Motor neuron (in vitro differentiated cells): ENCODE data around the gene LRPAP1. TPM values are rescaled to one million over a fixed set of nuclear protein-coding genes. Genes with fewer than 3 reads are reported as not detected.

ENCODE experiments used
- ATAC-seq, 8 experiments: fragments of 200-7000 bp; cut with Tn5 transposase; replicated peaks in 6 of 8; 2 replicates each; pipeline ENCODE4 v1.8.0; 2021; ENCODE audit warnings: mild to moderate bottlenecking in 8 of 8, moderate library complexity in 8 of 8
- H3K27ac ChIP-seq, 2 donors: fragments of 250-450 bp; sonication (Bioruptor Pico); 2 replicates each; pipeline ENCODE4 v1.9.0; 2021; ENCODE audit warnings: antibody characterized with exemption in 2 of 2, mild to moderate bottlenecking in 2 of 2, moderate library complexity in 1 of 2
- H3K4me1 ChIP-seq, 2 donors: fragments of 250-450 bp; sonication (Bioruptor Pico); replicated peaks in 1 of 2; 2 replicates each; pipeline ENCODE4 v1.6.1; 2021; ENCODE audit warnings: antibody characterized with exemption in 2 of 2, mild to moderate bottlenecking in 2 of 2, moderate library complexity in 1 of 2
- H3K4me3 ChIP-seq, 5 donors: fragments of 250-450 bp; sonication (Bioruptor Pico); 2 replicates each; pipeline ENCODE4 v1.9.0; 2021; ENCODE audit warnings: antibody characterized with exemption in 5 of 5, mild to moderate bottlenecking in 5 of 5, moderate library complexity in 4 of 5
- WGBS, 10 experiments: fragments of 450-650 bp; shearing (Covaris generic); methylation state at CpG; one replicate each; pipeline ENCODE4 v1.0.0; 2022; 5-methylcytosine and 5-hydroxymethylcytosine counted together
- in situ Hi-C, 9 experiments: fragments of 400-800 bp; cut with MboI; loops; one replicate each; pipeline ENCODE4 v1.15.0; 2021; ENCODE audit warnings: low sequenced_read_pairs in 9 of 9, low pct_unique_long_range_greater_than_20kb in 2 of 9; ENCODE audit not compliant: unreplicated experiment in 9 of 9
- total RNA-seq, 8 experiments: library from RNA; unstranded; fragments of 300-600 nt; gene quantifications; 2 replicates each; pipeline versions ENCODE4 v1.2.3 to v1.2.4, GENCODE V29; 2022

Gene LRPAP1
- total RNA-seq, 8 experiments from 2014 or later: 49.8 to 389 (median 96.9) TPM

GRCh38 chr4:3525532-3526430 lies 6.4 kb downstream of the LRPAP1 start:
- peaks cover 6 to 7% of the 10 kb centered on the region in 2 donors for H3K4me1 ChIP-seq
- WGBS, 10 experiments: 0 to 100% (median 90%) methylated on average over 1 to 6 of the region's 33 CpGs; no CpG with 5 or more reads in 3 of the 10 experiments
- ATAC-seq: no peak
- no peak overlapping the region for H3K4me3 ChIP-seq
- in situ Hi-C loops: no loop called here
- H3K27ac ChIP-seq: no peak overlapping the region

- Histone ChIP-seq H3K4me3 (no peak overlapping the region), H3K27ac (no peak overlapping the region), H3K4me1 (no peaks in the 10 kb centered on the region)
- no peak for ATAC-seq
- in situ Hi-C loops: no loop called here
- WGBS, 10 experiments: 56 to 89% (median 80%) methylated on average over 3 to 13 of the region's 19 CpGs; no CpG with 5 or more reads in 5 of the 10 experiments
Measured at GRCh38 chr4:3524920-3525319, 7.3 kb downstream of the LRPAP1 start.

GRCh38 chr4:3524349-3524748 lies 7.9 kb downstream of the LRPAP1 start:
- Histone ChIP-seq H3K4me3 (no peak overlapping the region), H3K27ac (no peak overlapping the region), H3K4me1 (no peaks in the 10 kb centered on the region)
- 70 to 100% (median 93%) methylated on average over 1 to 5 of the region's 8 CpGs; no CpG with 5 or more reads in 7 of the 10 experiments for WGBS, 10 experiments
- no peak for ATAC-seq
- in situ Hi-C loops: no loop called here

- no peaks in the 10 kb centered on the region for H3K4me1 ChIP-seq
- no peak for ATAC-seq
- no peak overlapping the region for H3K4me3 ChIP-seq
- no peak overlapping the region for H3K27ac ChIP-seq
- 62 to 100% (median 93%) methylated on average over 1 to 8 of the region's 24 CpGs; no CpG with 5 or more reads in 4 of the 10 experiments for WGBS, 10 experiments
- in situ Hi-C loops: no loop called here
Measured at GRCh38 chr4:3523628-3524221, 8.5 kb downstream of the LRPAP1 start.

GRCh38 chr4:3523146-3523627 lies 9.0 kb downstream of the LRPAP1 start:
- ATAC-seq: no peak
- Histone ChIP-seq H3K4me1 (no peaks in the 10 kb centered on the region), H3K27ac (no peak overlapping the region), H3K4me3 (no peak overlapping the region)
- in situ Hi-C loops: no loop called here
- 87 to 100% (median 100%) methylated on average over 2 to 5 of the region's 10 CpGs; no CpG with 5 or more reads in 5 of the 10 experiments for WGBS, 10 experiments

- ATAC-seq: no peak
- in situ Hi-C loops: no loop called here
- Histone ChIP-seq H3K4me1 (no peaks in the 10 kb centered on the region), H3K4me3 (no peak overlapping the region), H3K27ac (no peak overlapping the region)
- no CpG with 5 or more reads among the region's 19 CpGs for WGBS, 10 experiments
Measured at GRCh38 chr4:3522651-3523050, 9.6 kb downstream of the LRPAP1 start.

- WGBS, 10 experiments: 62 to 100% methylated on average over 1 to 6 of the region's 15 CpGs; no CpG with 5 or more reads in 8 of the 10 experiments
- H3K27ac ChIP-seq: no peak overlapping the region
- H3K4me3 ChIP-seq: no peak overlapping the region
- H3K4me1 ChIP-seq: no peaks in the 10 kb centered on the region
- in situ Hi-C loops: no loop called here
- no peak for ATAC-seq
Measured at GRCh38 chr4:3522326-3522640, 9.9 kb downstream of the LRPAP1 start.

- 79 to 100% (median 96%) methylated on average over 1 to 10 of the region's 16 CpGs; no CpG with 5 or more reads in 2 of the 10 experiments for WGBS, 10 experiments
- in situ Hi-C loops: no loop called here
- Histone ChIP-seq H3K4me1 (no peaks in the 10 kb centered on the region), H3K4me3 (no peak overlapping the region), H3K27ac (no peak overlapping the region)
- ATAC-seq: no peak
Measured at GRCh38 chr4:3521621-3522325, 10.4 kb downstream of the LRPAP1 start.

GRCh38 chr4:3520796-3521600 lies 11.2 kb downstream of the LRPAP1 start:
- in situ Hi-C loops: no loop called here
- no peaks in the 10 kb centered on the region for H3K4me1 ChIP-seq
- no peak for ATAC-seq
- no peak overlapping the region for H3K27ac ChIP-seq
- WGBS, 10 experiments: 87 to 100% (median 98%) methylated on average over 1 to 17 of the region's 31 CpGs; no CpG with 5 or more reads in 4 of the 10 experiments
- no peak overlapping the region for H3K4me3 ChIP-seq

- in situ Hi-C loops: no loop called here
- no peak for ATAC-seq
- no peak overlapping the region for H3K4me3 ChIP-seq
- no peaks in the 10 kb centered on the region for H3K4me1 ChIP-seq
- H3K27ac ChIP-seq: no peak overlapping the region
- WGBS, 10 experiments: 67 to 100% (median 93%) methylated on average over 1 to 5 of the region's 11 CpGs; no CpG with 5 or more reads in 3 of the 10 experiments
Measured at GRCh38 chr4:3520276-3520675, 11.9 kb downstream of the LRPAP1 start.

GRCh38 chr4:3519468-3520264 lies 12.6 kb downstream of the LRPAP1 start:
- H3K4me1 ChIP-seq: no peaks in the 10 kb centered on the region
- H3K27ac ChIP-seq: no peak overlapping the region
- H3K4me3 ChIP-seq: no peak overlapping the region
- ATAC-seq: no peak
- in situ Hi-C loops: no loop called here
- 83 to 100% (median 96%) methylated on average over 2 to 12 of the region's 23 CpGs; no CpG with 5 or more reads in 3 of the 10 experiments for WGBS, 10 experiments

GRCh38 chr4:3518941-3519340 lies 13.3 kb downstream of the LRPAP1 start:
- Histone ChIP-seq H3K4me3 (no peak overlapping the region), H3K27ac (no peak overlapping the region), H3K4me1 (no peaks in the 10 kb centered on the region)
- in situ Hi-C loops: no loop called here
- WGBS, 10 experiments: 80 to 100% (median 80%) methylated on average over 2 of the region's 18 CpGs; no CpG with 5 or more reads in 7 of the 10 experiments
- no peak for ATAC-seq
